Measurements from ENCODE around the gene CELSR1. TPM values are rescaled to one million over a fixed set of nuclear protein-coding genes. Genes with fewer than 3 reads are reported as not detected.

Gene CELSR1
- total and polyA plus RNA-seq, 2 of the 13 experiments (the other 11 are each of a cell fraction or from before 2014, with no cell fraction given) = 0.78 to 1.8 TPM

DNA sequence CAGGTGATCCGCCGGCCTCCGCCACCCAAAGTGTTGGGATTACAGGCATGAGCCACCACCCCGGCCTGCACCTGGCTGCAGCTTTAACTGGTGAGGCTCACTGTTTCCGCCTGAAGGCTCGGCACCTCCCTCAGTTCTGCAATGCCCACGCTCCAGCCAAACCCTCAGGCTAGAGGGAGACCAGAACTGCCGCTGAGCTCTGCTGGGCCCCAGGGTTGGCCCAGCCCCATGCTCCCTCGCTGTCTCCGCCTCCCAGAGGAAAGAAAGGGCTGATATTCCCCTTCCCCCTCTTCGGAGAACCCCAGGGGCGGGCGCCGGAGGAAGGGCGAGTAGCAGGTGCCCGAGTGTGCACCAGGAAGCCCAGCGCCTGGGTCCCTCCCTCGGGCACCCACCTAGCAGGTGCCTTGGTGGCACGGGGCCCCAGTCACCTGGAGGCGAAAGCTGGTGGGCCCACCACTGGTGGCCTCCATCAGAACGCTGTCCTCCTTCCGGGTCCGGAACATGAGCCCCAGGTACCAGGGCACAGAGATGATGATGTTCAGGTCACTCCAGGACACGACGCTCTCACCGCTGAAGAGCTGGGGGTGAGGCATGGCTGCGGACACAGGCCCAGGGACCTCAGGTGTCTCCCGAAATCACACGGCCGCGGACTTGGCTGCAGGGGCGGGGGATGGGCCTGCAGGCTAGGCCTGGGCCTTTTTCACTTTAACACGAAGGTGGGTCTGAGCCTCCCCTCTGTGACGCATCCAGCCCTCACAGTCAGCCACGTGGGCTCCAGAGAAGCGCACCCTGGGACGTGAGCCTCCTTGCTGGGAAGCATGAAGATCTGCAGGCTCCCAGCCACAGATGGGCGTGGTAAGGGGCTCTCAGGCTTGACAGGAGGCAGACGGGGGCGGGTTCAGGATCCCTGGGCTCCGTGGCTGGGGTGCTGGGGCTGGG, 128.6 kb downstream of the CELSR1 start:
- ChIA-PET POLR2A (no interaction called here), CTCF (ENCODE audit: low intra/inter-chr PET ratio, low total read pairs) (no interaction called here)
- Histone ChIP-seq H3K27ac (ENCODE audit: extremely low read length, insufficient read depth, low read length) (no peak overlapping the region), H3K4me3 (replicated peaks in 1 of 3; ENCODE audit: insufficient read depth in 1 of 3, low read depth in 2 of 3, low read length in 3 of 3) (no peak overlapping the region), H3K36me3 (replicated peaks in 1 of 2; ENCODE audit: control insufficient read depth in 1 of 2, insufficient read depth in 2 of 2, low read length in 2 of 2) (no peaks in the 10 kb centered on the region), H3K27me3 (ENCODE audit: control insufficient read depth in 1 of 2, insufficient read depth in 2 of 2, low read length in 2 of 2) (peaks cover 1 to 3% of the 10 kb centered on the region in 2 experiments; a peak in 2 of 5 replicates), H3K9me3 (ENCODE audit: low read length) (no peaks in the 10 kb centered on the region), H4K20me1 (ENCODE audit: insufficient read depth, low read length) (no peaks in the 10 kb centered on the region), H3K79me2 (ENCODE audit: insufficient read depth, low read length) (no peaks in the 10 kb centered on the region), H3K9ac (ENCODE audit: insufficient read depth, low read depth, low read length) (no peak overlapping the region), H2AFZ (ENCODE audit: low read length) (no peak overlapping the region), H3K4me2 (ENCODE audit: low read depth, low read length) (no peak overlapping the region), H3K4me1 (ENCODE audit: insufficient read depth, low read length) (peaks cover 7% of the 10 kb centered on the region; the same call in 1 of the 2 replicates)
- no TSS peak for BruUV-seq (replicated peaks)
- FAIRE-seq = no peak
- in situ Hi-C loops (cut with HindIII; ENCODE audit: extremely low pct_ligation_motif_present, low pct_unique_long_range_greater_than_20kb) (no loop called here), intact Hi-C loops (cut with micrococcal nuclease; ENCODE audit: unreplicated experiment) (no loop called here)
- ATAC-seq = no peak
- no peak for DNase-seq (ENCODE audit: low spot score)
- WGBS (ENCODE audit: low lambda C conversion rate) = 73% methylated on average over 18 of the region's 41 CpGs
- TF ChIP-seq ATRX (CRISPR knock-in tag; IDR thresholded peaks at IDR 0.05; ENCODE audit: borderline replicate concordance) = no peak
- TF ChIP-seq ZNF776 (CRISPR knock-in tag; IDR thresholded peaks at IDR 0.05) = no peak
- TF ChIP-seq, protein P1, sequence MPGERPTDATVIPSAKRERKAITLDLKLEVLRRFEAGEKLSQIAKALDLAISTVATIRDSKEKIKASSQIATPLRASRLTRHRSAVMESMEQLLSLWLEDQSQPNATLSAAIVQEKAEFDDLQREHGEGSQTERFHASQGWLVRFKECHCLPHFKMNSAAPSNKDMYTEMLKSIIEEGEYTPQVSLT (CRISPR knock-in tag; IDR thresholded peaks at IDR 0.05; ENCODE audit: borderline replicate concordance, low read depth) = no peak
- no peak for TF ChIP-seq IRF2 (CRISPR knock-in tag; IDR thresholded peaks at IDR 0.05)
- no peak for TF ChIP-seq NFE2 (CRISPR knock-in tag; IDR thresholded peaks at IDR 0.05)
- no peak for TF ChIP-seq ZNF264 (CRISPR knock-in tag; IDR thresholded peaks at IDR 0.05)
- no peak for TF ChIP-seq KLF6 (CRISPR knock-in tag; IDR thresholded peaks at IDR 0.05)
- TF ChIP-seq, protein P2, sequence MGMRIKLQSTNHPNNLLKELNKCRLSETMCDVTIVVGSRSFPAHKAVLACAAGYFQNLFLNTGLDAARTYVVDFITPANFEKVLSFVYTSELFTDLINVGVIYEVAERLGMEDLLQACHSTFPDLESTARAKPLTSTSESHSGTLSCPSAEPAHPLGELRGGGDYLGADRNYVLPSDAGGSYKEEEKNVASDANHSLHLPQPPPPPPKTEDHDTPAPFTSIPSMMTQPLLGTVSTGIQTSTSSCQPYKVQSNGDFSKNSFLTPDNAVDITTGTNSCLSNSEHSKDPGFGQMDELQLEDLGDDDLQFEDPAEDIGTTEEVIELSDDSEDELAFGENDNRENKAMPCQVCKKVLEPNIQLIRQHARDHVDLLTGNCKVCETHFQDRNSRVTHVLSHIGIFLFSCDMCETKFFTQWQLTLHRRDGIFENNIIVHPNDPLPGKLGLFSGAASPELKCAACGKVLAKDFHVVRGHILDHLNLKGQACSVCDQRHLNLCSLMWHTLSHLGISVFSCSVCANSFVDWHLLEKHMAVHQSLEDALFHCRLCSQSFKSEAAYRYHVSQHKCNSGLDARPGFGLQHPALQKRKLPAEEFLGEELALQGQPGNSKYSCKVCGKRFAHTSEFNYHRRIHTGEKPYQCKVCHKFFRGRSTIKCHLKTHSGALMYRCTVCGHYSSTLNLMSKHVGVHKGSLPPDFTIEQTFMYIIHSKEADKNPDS (CRISPR knock-in tag; IDR thresholded peaks at IDR 0.05) = no peak
- TF ChIP-seq ZNF143 (CRISPR knock-in tag; IDR thresholded peaks at IDR 0.05) = no peak
- TF ChIP-seq, protein P3, sequence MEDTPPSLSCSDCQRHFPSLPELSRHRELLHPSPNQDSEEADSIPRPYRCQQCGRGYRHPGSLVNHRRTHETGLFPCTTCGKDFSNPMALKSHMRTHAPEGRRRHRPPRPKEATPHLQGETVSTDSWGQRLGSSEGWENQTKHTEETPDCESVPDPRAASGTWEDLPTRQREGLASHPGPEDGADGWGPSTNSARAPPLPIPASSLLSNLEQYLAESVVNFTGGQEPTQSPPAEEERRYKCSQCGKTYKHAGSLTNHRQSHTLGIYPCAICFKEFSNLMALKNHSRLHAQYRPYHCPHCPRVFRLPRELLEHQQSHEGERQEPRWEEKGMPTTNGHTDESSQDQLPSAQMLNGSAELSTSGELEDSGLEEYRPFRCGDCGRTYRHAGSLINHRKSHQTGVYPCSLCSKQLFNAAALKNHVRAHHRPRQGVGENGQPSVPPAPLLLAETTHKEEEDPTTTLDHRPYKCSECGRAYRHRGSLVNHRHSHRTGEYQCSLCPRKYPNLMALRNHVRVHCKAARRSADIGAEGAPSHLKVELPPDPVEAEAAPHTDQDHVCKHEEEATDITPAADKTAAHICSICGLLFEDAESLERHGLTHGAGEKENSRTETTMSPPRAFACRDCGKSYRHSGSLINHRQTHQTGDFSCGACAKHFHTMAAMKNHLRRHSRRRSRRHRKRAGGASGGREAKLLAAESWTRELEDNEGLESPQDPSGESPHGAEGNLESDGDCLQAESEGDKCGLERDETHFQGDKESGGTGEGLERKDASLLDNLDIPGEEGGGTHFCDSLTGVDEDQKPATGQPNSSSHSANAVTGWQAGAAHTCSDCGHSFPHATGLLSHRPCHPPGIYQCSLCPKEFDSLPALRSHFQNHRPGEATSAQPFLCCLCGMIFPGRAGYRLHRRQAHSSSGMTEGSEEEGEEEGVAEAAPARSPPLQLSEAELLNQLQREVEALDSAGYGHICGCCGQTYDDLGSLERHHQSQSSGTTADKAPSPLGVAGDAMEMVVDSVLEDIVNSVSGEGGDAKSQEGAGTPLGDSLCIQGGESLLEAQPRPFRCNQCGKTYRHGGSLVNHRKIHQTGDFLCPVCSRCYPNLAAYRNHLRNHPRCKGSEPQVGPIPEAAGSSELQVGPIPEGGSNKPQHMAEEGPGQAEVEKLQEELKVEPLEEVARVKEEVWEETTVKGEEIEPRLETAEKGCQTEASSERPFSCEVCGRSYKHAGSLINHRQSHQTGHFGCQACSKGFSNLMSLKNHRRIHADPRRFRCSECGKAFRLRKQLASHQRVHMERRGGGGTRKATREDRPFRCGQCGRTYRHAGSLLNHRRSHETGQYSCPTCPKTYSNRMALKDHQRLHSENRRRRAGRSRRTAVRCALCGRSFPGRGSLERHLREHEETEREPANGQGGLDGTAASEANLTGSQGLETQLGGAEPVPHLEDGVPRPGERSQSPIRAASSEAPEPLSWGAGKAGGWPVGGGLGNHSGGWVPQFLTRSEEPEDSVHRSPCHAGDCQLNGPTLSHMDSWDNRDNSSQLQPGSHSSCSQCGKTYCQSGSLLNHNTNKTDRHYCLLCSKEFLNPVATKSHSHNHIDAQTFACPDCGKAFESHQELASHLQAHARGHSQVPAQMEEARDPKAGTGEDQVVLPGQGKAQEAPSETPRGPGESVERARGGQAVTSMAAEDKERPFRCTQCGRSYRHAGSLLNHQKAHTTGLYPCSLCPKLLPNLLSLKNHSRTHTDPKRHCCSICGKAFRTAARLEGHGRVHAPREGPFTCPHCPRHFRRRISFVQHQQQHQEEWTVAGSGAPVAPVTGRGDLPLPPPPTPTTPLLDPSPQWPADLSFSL (CRISPR knock-in tag; IDR thresholded peaks at IDR 0.05) = no peak
- TF ChIP-seq ZNF251 (CRISPR knock-in tag; IDR thresholded peaks at IDR 0.05) = no peak
- TF ChIP-seq, protein P4, sequence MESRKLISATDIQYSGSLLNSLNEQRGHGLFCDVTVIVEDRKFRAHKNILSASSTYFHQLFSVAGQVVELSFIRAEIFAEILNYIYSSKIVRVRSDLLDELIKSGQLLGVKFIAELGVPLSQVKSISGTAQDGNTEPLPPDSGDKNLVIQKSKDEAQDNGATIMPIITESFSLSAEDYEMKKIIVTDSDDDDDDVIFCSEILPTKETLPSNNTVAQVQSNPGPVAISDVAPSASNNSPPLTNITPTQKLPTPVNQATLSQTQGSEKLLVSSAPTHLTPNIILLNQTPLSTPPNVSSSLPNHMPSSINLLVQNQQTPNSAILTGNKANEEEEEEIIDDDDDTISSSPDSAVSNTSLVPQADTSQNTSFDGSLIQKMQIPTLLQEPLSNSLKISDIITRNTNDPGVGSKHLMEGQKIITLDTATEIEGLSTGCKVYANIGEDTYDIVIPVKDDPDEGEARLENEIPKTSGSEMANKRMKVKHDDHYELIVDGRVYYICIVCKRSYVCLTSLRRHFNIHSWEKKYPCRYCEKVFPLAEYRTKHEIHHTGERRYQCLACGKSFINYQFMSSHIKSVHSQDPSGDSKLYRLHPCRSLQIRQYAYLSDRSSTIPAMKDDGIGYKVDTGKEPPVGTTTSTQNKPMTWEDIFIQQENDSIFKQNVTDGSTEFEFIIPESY (CRISPR knock-in tag; IDR thresholded peaks at IDR 0.05) = no peak
- no peak for TF ChIP-seq HOXA3 (CRISPR knock-in tag; IDR thresholded peaks at IDR 0.05)
- no peak for TF ChIP-seq ZFP1 (CRISPR knock-in tag; IDR thresholded peaks at IDR 0.05)
